ENCODE measurements around the gene DLG4. TPM values are rescaled to one million over a fixed set of nuclear protein-coding genes. Genes with fewer than 3 reads are reported as not detected.
A peak's percentile ranks its signal among the peaks of the same experiment; 100 is the strongest.

DLG4 gene
- total and polyA plus RNA-seq, 10 donors, result 3.0 to 38.5 (median 23.5) TPM

DNA sequence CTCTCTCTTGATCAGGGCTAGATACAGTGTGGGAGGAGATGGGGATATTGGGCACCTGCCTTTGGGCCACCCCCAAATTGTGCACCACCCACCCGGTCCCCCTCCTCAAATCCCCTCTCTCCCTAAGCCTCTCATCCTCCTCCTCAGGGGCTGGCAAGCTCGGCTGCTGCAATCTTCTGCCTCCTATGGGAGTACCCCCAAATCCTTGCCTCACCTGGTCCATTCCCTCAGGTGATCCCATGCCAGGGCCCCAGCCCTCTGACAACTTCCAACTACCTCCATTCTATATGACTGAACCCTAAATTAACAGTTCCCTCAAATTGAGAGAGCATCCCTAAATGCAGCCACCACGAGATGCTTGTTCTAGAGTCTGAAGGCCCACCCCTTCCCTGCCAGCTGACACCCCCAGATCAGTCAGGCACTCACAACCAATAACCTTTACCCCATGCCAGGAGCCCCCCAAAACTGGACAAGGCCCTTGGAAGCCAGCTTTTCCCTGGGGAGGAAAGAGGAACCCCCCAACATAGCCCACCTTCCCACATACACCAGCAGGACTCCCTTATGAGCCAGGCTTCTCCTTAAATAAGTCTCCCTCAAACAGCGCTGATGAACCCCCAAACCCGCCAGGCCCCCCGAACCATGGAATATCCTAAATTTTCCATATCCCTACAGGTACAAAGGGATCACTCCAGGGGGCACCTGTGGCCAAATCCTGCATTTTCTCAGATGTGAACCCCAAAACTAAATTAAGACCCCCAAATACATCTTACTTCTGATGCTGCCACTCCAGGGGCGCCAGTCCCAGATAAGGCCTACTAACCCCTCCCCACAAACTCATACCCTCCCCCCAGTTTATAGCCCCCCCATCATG lies 3.2 kb downstream of the DLG4 start:
- TF ChIP-seq POLR2A (IDR thresholded peaks at IDR 0.05) (no peak), POLR2AphosphoS5 (IDR thresholded peaks at IDR 0.05) (no peak), CTCF (IDR thresholded peaks at IDR 0.05 in 8 of 11, conservative IDR thresholded peaks at IDR 0.05 in 3 of 11) (no peak)
- Histone ChIP-seq H3K36me3 (peaks cover 0 to 7% (median 0%) of the 10 kb centered on the region in 6 donors), H3K27me3 (replicated peaks in 1 of 7) (no peaks in the 10 kb centered on the region), H3K9me3 (no peaks in the 10 kb centered on the region), H3K27ac (peak overlapping the region in 7 of 8 donors; percentile 61 to 99 (median 73)), H3K4me3 (peak overlapping the region in 7 of 8 donors; percentile 20 to 87 (median 40)), H3K4me1 (peaks cover 45 to 85% (median 74%) of the 10 kb centered on the region in 6 donors)
- intact Hi-C loops (cut with DNase I; ENCODE audit: low total_unique reads), result no loop called here
- DNase-seq, result no peak
- WGBS, 5 donors, result 22 to 28% (median 24%) methylated on average over 7 of the region's 7 CpGs

GRCh38 chr17:7215652-7216180 lies 3.9 kb downstream of the DLG4 start:
- Histone ChIP-seq H3K4me3 (peak overlapping the region in 5 of 8 donors; percentile 32 to 87 (median 41)), H3K4me1 (peaks cover 40 to 77% (median 66%) of the 10 kb centered on the region in 6 donors)
- intact Hi-C loops (cut with DNase I; ENCODE audit: low total_unique reads), result no loop called here

DNA sequence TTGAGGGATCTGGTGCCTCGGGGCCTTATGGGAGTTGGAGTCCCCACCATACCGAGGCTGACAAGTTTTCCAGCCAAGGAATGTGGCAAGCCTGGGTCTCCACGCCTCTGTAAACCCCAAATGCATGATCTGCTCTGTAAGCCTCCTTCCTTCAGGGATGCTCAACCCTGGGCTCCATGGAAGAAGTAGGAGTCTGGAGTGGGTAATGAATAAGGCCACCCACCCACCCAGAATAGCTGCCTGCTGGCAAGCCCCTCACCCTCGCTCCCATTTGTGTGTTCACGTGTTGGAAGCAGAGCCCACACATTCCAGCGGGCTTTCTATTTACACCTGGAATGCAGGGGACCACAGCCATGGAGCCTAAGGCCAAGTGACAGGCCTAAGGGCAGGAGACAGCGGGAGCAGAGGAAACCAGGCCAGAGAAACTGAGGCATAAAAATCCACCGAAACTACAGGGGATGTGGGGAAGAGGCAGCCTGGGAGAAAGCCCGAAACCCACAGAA lies 4.4 kb downstream of the DLG4 start:
- intact Hi-C loops (cut with DNase I; ENCODE audit: low total_unique reads), result no loop called here
- peaks cover 34 to 73% (median 61%) of the 10 kb centered on the region in 6 donors for H3K4me1 ChIP-seq
- H3K27me3 ChIP-seq (replicated peaks in 1 of 7), result no peaks in the 10 kb centered on the region
- no peaks in the 10 kb centered on the region for H3K9me3 ChIP-seq
- no peak for DNase-seq
- peak overlapping the region in 7 of 8 donors; percentile 32 to 99 (median 79) for H3K27ac ChIP-seq
- WGBS, 5 donors, result 27 to 38% (median 30%) methylated on average over 8 to 9 of the region's 9 CpGs
- H3K4me3 ChIP-seq, result peak overlapping the region in 6 of 8 donors; percentile 60 to 87 (median 62)
- TF ChIP-seq POLR2AphosphoS5 (IDR thresholded peaks at IDR 0.05) (no peak), CTCF (IDR thresholded peaks at IDR 0.05 in 8 of 11, conservative IDR thresholded peaks at IDR 0.05 in 3 of 11) (peak in 2 of 11 experiments; percentile 2 to 4)
- no peaks in the 10 kb centered on the region for H3K36me3 ChIP-seq

More at GRCh38 chr17:7215652-7216180, 3.9 kb downstream of the DLG4 start:
- H3K9me3 ChIP-seq, result no peaks in the 10 kb centered on the region
- 15 to 29% (median 21%) methylated on average over 6 to 10 of the region's 10 CpGs for WGBS, 5 donors
- H3K27ac ChIP-seq, result peak overlapping the region in 7 of 8 donors; percentile 15 to 99 (median 79)
- H3K27me3 ChIP-seq (replicated peaks in 1 of 7), result no peaks in the 10 kb centered on the region
- DNase-seq, result no peak
- no peak for TF ChIP-seq POLR2AphosphoS5 (IDR thresholded peaks at IDR 0.05)
- TF ChIP-seq CTCF (IDR thresholded peaks at IDR 0.05 in 8 of 11, conservative IDR thresholded peaks at IDR 0.05 in 3 of 11), result no peak
- TF ChIP-seq POLR2A (IDR thresholded peaks at IDR 0.05), result no peak
- no peaks in the 10 kb centered on the region for H3K36me3 ChIP-seq
